Suprapubic skin (tissue), 4 donors: Measurements from ENCODE around the gene POLR2L. TPM values are rescaled to one million over a fixed set of nuclear protein-coding genes. Genes with fewer than 3 reads are reported as not detected.

Source experiments
- DNase-seq, 2 donors: peaks; one replicate each; pipeline ENCODE4 v3.0.0-alpha.2; 2019; ENCODE audit warnings: low spot score in 2 of 2
- H3K27ac ChIP-seq: fragments of 200-600 bp; sonication (generic); one replicate; pipeline ENCODE4 v1.5.1; 2019
- H3K27me3 ChIP-seq: fragments of 200-600 bp; sonication (generic); one replicate; pipeline ENCODE4 v1.5.1; 2019
- H3K36me3 ChIP-seq: fragments of 200-600 bp; sonication (generic); one replicate; pipeline ENCODE4 v1.5.1; 2019
- H3K4me1 ChIP-seq: fragments of 200-600 bp; sonication (generic); one replicate; pipeline ENCODE4 v1.5.1; 2019
- H3K4me3 ChIP-seq: fragments of 200-600 bp; sonication (generic); one replicate; pipeline ENCODE4 v1.5.1; 2019; ENCODE audit warnings: mild to moderate bottlenecking
- H3K9me3 ChIP-seq: fragments of 200-600 bp; sonication (generic); one replicate; pipeline ENCODE4 v1.5.1; 2019
- CTCF ChIP-seq, 2 donors: fragments of 200-600 bp in 1 of 2; fragments of 450-650 bp in 1 of 2; sonication (generic) in 1 of 2; IDR thresholded peaks; one replicate each; pipeline ENCODE4 v1.5.1; 2016 to 2019; ENCODE audit warnings: antibody characterized with exemption in 2 of 2, mild to moderate bottlenecking in 1 of 2, moderate library complexity in 1 of 2
- EP300 ChIP-seq: sonication (generic); formaldehyde crosslinking; IDR thresholded peaks from one replicate; pipeline ENCODE4 v1.6.1; 2017; ENCODE audit warnings: antibody characterized with exemption
- POLR2A ChIP-seq, 2 donors: fragments of 450-650 bp; IDR thresholded peaks; one replicate each; pipeline ENCODE4 v1.6.1; 2017; ENCODE audit warnings: antibody characterized with exemption in 2 of 2, mild to moderate bottlenecking in 2 of 2, moderate library complexity in 2 of 2
- POLR2AphosphoS5 ChIP-seq, 3 donors: sonication (generic); formaldehyde crosslinking; IDR thresholded peaks; one replicate each; pipeline ENCODE4 v1.6.1; 2017; ENCODE audit warnings: antibody characterized with exemption in 3 of 3
- WGBS: methylation state at CpG from one replicate; pipeline ENCODE4 v1.1.5; 2018; 5-methylcytosine and 5-hydroxymethylcytosine counted together
- total RNA-seq, 4 donors: library from RNA; depleted of rRNA; stranded (reverse); fragments of >200 nt; gene quantifications; one replicate each; pipeline ENCODE4 v1.1.0, GENCODE V29; 2016

The POLR2L gene
- total RNA-seq, 4 donors from 2014 or later: 31.1 to 76.4 (median 56.4) TPM

GRCh38 chr11:813456-814096 is 28.8 kb downstream of the POLR2L start:
- WGBS: 74% methylated on average over 7 of the region's 9 CpGs
- Histone ChIP-seq H3K9me3 (no peaks in the 10 kb centered on the region), H3K4me1 (peaks cover 32% of the 10 kb centered on the region), H3K27ac (no peak overlapping the region), H3K36me3 (peaks cover 30% of the 10 kb centered on the region), H3K27me3 (no peaks in the 10 kb centered on the region), H3K4me3 (no peak overlapping the region)
- no peak for TF ChIP-seq POLR2A (IDR thresholded peaks at IDR 0.05)
- no peak for DNase-seq

GRCh38 chr11:813072-813455 is 29.3 kb downstream of the POLR2L start:
- WGBS: 100% methylated on average over 2 of the region's 6 CpGs
- Histone ChIP-seq H3K36me3 (peaks cover 30% of the 10 kb centered on the region), H3K4me1 (peaks cover 32% of the 10 kb centered on the region), H3K27ac (no peak overlapping the region), H3K4me3 (no peak overlapping the region), H3K27me3 (no peaks in the 10 kb centered on the region), H3K9me3 (no peaks in the 10 kb centered on the region)
- TF ChIP-seq CTCF (IDR thresholded peaks at IDR 0.05) (no peak), EP300 (no peak)
- DNase-seq: no peak

GRCh38 chr11:812390-812789 is 29.9 kb downstream of the POLR2L start:
- H3K36me3 ChIP-seq: peaks cover 30% of the 10 kb centered on the region

GRCh38 chr11:811446-812245 is 30.7 kb downstream of the POLR2L start:
- no peak for DNase-seq
- TF ChIP-seq POLR2A (IDR thresholded peaks at IDR 0.05) (no peak), CTCF (IDR thresholded peaks at IDR 0.05) (no peak), EP300 (no peak), POLR2AphosphoS5 (IDR thresholded peaks at IDR 0.05) (no peak)
- Histone ChIP-seq H3K27me3 (no peaks in the 10 kb centered on the region), H3K4me1 (peaks cover 35% of the 10 kb centered on the region), H3K27ac (peak overlapping the region; percentile 34), H3K4me3 (peak overlapping the region; percentile 98), H3K9me3 (no peaks in the 10 kb centered on the region), H3K36me3 (peaks cover 30% of the 10 kb centered on the region)
- 74% methylated on average over 10 of the region's 14 CpGs for WGBS

More at GRCh38 chr11:812390-812789, 29.9 kb downstream of the POLR2L start:
- WGBS: 75% methylated on average over 3 of the region's 3 CpGs
- H3K4me1 ChIP-seq: peaks cover 35% of the 10 kb centered on the region
- no peak overlapping the region for H3K27ac ChIP-seq
- TF ChIP-seq EP300: no peak
- TF ChIP-seq POLR2AphosphoS5 (IDR thresholded peaks at IDR 0.05): no peak
- TF ChIP-seq POLR2A (IDR thresholded peaks at IDR 0.05): no peak
- TF ChIP-seq CTCF (IDR thresholded peaks at IDR 0.05): no peak
- no peak for DNase-seq
- no peak overlapping the region for H3K4me3 ChIP-seq
- H3K9me3 ChIP-seq: no peaks in the 10 kb centered on the region
- H3K27me3 ChIP-seq: no peaks in the 10 kb centered on the region

- peaks cover 43% of the 10 kb centered on the region for H3K4me1 ChIP-seq
Observed at GRCh38 chr11:810040-810567, 32.2 kb downstream of the POLR2L start.

More at GRCh38 chr11:810040-810567, 32.2 kb downstream of the POLR2L start:
- no peak for DNase-seq
- H3K27ac ChIP-seq: peak overlapping the region; percentile 95
- peak overlapping the region; percentile 98 for H3K4me3 ChIP-seq
- under 1% methylated on average over 24 of the region's 55 CpGs for WGBS
- no peaks in the 10 kb centered on the region for H3K27me3 ChIP-seq
- TF ChIP-seq CTCF (IDR thresholded peaks at IDR 0.05) (no peak), EP300 (no peak), POLR2A (IDR thresholded peaks at IDR 0.05) (no peak), POLR2AphosphoS5 (IDR thresholded peaks at IDR 0.05) (no peak)
- H3K9me3 ChIP-seq: no peaks in the 10 kb centered on the region
- H3K36me3 ChIP-seq: peaks cover 30% of the 10 kb centered on the region
